Measurements from ENCODE around the gene FAM111A.

The FAM111A gene

DNA sequence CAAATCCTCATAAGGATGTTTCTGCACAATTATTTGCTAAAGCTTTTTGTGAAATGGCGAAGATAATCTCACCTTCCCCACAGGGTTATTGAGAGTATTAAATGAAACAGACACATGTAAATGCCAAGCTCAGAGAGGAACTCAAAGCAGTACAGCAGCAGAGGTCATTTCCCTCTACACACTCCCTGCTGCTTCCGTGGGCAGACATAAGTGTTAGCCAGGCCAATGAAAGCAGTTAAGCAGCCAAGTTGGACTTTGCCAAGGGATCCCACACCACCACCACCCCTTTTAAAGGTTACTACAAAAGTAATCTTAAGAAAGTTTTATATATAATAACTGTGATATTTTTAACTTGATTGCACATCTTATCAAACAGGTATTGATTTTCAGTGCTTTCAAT, 4.0 kb upstream of the FAM111A start:
- Histone ChIP-seq H3K36me3 (ENCODE audit: insufficient read depth, low read length) (peaks cover 41% of the 10 kb centered on the region), H3K27me3 (ENCODE audit: insufficient read depth, low read length, poor library complexity) (no peaks in the 10 kb centered on the region), H3K4me1 (ENCODE audit: insufficient read depth, low read length) (peaks cover 33% of the 10 kb centered on the region), H3K9ac (ENCODE audit: low read depth, low read length) (no peak overlapping the region), H3K4me3 (ENCODE audit: low read depth in 1 of 2, low read length in 2 of 2) (no peak overlapping the region), H2AFZ (ENCODE audit: low read depth, low read length) (no peak overlapping the region), H3K79me2 (ENCODE audit: insufficient read depth, low read length) (peaks cover 30% of the 10 kb centered on the region), H3K9me3 (ENCODE audit: insufficient read depth, low read length, severe bottlenecking) (peaks cover under 1% of the 10 kb centered on the region), H4K20me1 (ENCODE audit: insufficient read depth, low read length) (no peaks in the 10 kb centered on the region), H3K4me2 (ENCODE audit: insufficient read depth, low read length) (no peak overlapping the region), H3K27ac (ENCODE audit: low read length) (no peak overlapping the region)
- ATAC-seq (ENCODE audit: insufficient read depth, low read depth) (no peak), DNase-seq (no peak)
- TF ChIP-seq, protein P1, sequence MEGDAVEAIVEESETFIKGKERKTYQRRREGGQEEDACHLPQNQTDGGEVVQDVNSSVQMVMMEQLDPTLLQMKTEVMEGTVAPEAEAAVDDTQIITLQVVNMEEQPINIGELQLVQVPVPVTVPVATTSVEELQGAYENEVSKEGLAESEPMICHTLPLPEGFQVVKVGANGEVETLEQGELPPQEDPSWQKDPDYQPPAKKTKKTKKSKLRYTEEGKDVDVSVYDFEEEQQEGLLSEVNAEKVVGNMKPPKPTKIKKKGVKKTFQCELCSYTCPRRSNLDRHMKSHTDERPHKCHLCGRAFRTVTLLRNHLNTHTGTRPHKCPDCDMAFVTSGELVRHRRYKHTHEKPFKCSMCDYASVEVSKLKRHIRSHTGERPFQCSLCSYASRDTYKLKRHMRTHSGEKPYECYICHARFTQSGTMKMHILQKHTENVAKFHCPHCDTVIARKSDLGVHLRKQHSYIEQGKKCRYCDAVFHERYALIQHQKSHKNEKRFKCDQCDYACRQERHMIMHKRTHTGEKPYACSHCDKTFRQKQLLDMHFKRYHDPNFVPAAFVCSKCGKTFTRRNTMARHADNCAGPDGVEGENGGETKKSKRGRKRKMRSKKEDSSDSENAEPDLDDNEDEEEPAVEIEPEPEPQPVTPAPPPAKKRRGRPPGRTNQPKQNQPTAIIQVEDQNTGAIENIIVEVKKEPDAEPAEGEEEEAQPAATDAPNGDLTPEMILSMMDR (IDR thresholded peaks at IDR 0.05; ENCODE audit: borderline replicate concordance, extremely low read depth, low read length, poor library complexity, severe bottlenecking), result no peak
- no peak for TF ChIP-seq EZH2 (IDR thresholded peaks at IDR 0.05; ENCODE audit: borderline replicate concordance, low read depth, low read length, severe bottlenecking)

DNA sequence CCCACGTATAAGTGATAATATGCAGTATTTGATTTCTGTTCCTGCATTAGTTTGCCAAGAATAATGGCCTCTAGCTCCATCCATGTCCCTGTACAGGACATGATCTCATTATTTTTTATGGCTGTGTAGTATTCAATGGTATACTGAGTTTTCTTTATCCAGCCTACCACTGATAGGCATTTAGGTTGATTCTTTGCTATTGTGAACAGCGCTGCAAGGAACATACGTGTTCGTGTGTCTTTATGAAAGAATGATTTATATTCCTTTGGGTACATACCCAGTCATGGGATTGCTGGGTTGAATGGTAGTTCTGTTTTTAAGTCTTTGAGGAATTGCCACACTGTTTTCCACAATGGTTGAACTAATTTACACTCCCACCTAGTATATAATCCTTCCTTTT, 1.5 kb upstream of the FAM111A start:
- Histone ChIP-seq H3K79me2 (ENCODE audit: insufficient read depth, low read length) (peaks cover 55% of the 10 kb centered on the region), H3K36me3 (ENCODE audit: insufficient read depth, low read length) (peaks cover 21% of the 10 kb centered on the region), H3K4me1 (ENCODE audit: insufficient read depth, low read length) (peaks cover 45% of the 10 kb centered on the region), H3K9ac (ENCODE audit: low read depth, low read length) (peak overlapping the region; percentile 84), H3K4me3 (ENCODE audit: low read depth in 1 of 2, low read length in 2 of 2) (peak overlapping the region in 1 of 2 experiments; percentile 80; a peak in 3 of 4 replicates), H3K4me2 (ENCODE audit: insufficient read depth, low read length) (peak overlapping the region; percentile 74), H4K20me1 (ENCODE audit: insufficient read depth, low read length) (no peaks in the 10 kb centered on the region; the same call in 1 of the 2 replicates), H2AFZ (ENCODE audit: low read depth, low read length) (no peak overlapping the region), H3K27me3 (ENCODE audit: insufficient read depth, low read length, poor library complexity) (no peaks in the 10 kb centered on the region), H3K27ac (ENCODE audit: low read length) (peak overlapping the region; percentile 21; the same call in 1 of the 2 replicates), H3K9me3 (ENCODE audit: insufficient read depth, low read length, severe bottlenecking) (no peaks in the 10 kb centered on the region)
- no peak for ATAC-seq (ENCODE audit: insufficient read depth, low read depth)
- DNase-seq, result no peak
- TF ChIP-seq, protein P1 (IDR thresholded peaks at IDR 0.05; ENCODE audit: borderline replicate concordance, extremely low read depth, low read length, poor library complexity, severe bottlenecking), result no peak
- TF ChIP-seq EZH2 (IDR thresholded peaks at IDR 0.05; ENCODE audit: borderline replicate concordance, low read depth, low read length, severe bottlenecking), result no peak

DNA sequence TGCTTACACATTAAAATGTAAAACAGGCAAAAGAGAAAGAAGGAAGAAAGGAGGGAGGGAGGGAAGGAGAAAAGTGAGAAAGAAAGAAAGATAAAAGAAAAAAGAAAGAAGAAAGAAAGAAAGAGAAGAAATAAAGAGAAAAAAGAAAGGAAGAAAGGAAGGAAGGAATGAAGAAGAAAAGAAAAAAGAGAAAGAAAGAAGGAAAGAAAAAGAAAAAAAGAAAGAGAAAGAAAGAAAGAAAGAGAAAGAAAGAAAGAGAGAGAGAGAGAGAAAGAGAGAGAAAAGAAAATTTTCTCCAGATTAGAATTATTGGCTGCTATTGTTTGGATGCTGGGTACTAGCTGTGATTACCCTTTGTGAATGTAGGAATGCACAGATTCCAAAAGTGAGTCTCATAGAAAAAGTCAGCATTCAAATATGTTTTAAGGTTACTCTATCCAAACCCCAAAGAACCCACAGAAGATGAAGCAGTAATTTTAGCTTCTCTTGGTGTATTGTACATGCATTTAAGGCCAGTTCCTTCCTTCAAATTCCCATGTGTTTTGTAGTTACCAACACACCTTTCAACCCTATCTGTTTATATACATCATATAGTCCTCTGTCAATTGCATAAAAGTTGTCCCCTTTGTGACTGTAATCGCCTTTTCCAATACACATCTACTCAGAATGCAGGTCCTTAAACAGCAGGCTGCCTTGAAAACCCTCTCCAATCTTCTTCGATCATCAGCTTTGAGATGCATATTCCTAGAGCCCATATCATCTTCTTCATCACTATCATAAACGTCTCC, 789 bp upstream of the FAM111A start:
- Histone ChIP-seq H3K4me2 (ENCODE audit: insufficient read depth, low read length) (peak overlapping the region; percentile 74), H2AFZ (ENCODE audit: low read depth, low read length) (peak overlapping the region; percentile 64), H3K9me3 (ENCODE audit: insufficient read depth, low read length, severe bottlenecking) (no peaks in the 10 kb centered on the region), H3K4me3 (ENCODE audit: low read depth in 1 of 2, low read length in 2 of 2) (peak overlapping the region; percentile 70 to 80; a peak in 3 of 4 replicates), H3K4me1 (ENCODE audit: insufficient read depth, low read length) (peaks cover 49% of the 10 kb centered on the region), H3K27me3 (ENCODE audit: insufficient read depth, low read length, poor library complexity) (no peaks in the 10 kb centered on the region), H3K9ac (ENCODE audit: low read depth, low read length) (peak overlapping the region; percentile 84), H3K27ac (ENCODE audit: low read length) (peak overlapping the region; percentile 93), H3K36me3 (ENCODE audit: insufficient read depth, low read length) (peaks cover 28% of the 10 kb centered on the region), H4K20me1 (ENCODE audit: insufficient read depth, low read length) (no peaks in the 10 kb centered on the region; the same call in 1 of the 2 replicates), H3K79me2 (ENCODE audit: insufficient read depth, low read length) (peaks cover 62% of the 10 kb centered on the region)
- DNase-seq, result no peak
- TF ChIP-seq, protein P1 (IDR thresholded peaks at IDR 0.05; ENCODE audit: borderline replicate concordance, extremely low read depth, low read length, poor library complexity, severe bottlenecking), result no peak
- TF ChIP-seq EZH2 (IDR thresholded peaks at IDR 0.05; ENCODE audit: borderline replicate concordance, low read depth, low read length, severe bottlenecking), result no peak
- no peak for ATAC-seq (ENCODE audit: insufficient read depth, low read depth)

Data from DND-41 (cell line).